SKM-1 (cell line): ENCODE measurements around the gene KRT6B.
"Not testable (repeated sequence)": the region's sequence is repeated elsewhere in the genome, so short reads cannot be mapped to it uniquely, and the experiment has no call there.

Experiments
- DNase-seq: peaks from one replicate; lab custom pipeline; 2025; ENCODE audit not compliant: unreplicated experiment; lab: John Stamatoyannopoulos, UW

KRT6B gene

DNA sequence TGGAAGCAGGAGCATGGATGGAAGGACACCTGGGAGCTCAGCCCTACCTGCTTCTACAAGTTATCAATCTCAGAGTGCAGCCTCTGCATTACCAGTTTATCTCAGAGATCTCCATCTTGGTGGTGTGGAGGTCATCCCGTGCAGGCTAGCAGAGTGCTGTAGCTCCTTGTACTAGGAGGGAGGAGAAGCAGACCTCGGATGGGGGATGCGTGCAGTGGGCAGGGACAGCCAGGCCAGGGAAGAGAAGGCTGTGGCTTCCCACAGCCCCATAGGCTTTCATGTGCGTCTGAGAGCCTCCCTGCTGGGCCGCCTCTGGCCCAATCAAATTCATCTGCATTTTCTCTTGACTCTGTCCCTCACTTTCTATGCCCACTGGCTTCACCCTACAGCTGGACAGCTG, 37.0 kb downstream of the KRT6B start:
- DNase-seq, result no peak

- DNase-seq, result no peak
Observed at GRCh38 chr12:52413782-52414345, 38.1 kb downstream of the KRT6B start.

- DNase-seq, result no peak
Observed at GRCh38 chr12:52413202-52413601, 38.7 kb downstream of the KRT6B start.

DNA sequence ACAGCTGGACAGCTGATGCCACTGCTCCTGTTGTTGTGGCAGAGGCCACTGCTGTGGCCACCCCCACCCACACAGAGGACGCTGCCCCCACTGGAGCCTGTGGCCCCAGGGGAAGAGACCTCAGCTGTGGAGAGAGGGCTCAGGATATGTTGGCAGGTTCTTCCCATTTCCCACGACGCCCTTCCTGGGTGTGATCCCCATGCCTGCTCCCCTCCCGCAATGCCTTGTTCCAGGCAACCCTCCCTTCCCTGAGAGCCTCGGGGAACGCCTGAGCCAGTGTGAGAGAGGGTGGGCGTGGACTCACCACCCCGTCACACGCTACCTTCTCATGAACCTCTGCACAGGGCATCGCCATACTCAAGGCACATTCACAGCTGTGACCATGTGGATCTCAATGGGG, 40.1 kb downstream of the KRT6B start:
- no peak for DNase-seq

DNA sequence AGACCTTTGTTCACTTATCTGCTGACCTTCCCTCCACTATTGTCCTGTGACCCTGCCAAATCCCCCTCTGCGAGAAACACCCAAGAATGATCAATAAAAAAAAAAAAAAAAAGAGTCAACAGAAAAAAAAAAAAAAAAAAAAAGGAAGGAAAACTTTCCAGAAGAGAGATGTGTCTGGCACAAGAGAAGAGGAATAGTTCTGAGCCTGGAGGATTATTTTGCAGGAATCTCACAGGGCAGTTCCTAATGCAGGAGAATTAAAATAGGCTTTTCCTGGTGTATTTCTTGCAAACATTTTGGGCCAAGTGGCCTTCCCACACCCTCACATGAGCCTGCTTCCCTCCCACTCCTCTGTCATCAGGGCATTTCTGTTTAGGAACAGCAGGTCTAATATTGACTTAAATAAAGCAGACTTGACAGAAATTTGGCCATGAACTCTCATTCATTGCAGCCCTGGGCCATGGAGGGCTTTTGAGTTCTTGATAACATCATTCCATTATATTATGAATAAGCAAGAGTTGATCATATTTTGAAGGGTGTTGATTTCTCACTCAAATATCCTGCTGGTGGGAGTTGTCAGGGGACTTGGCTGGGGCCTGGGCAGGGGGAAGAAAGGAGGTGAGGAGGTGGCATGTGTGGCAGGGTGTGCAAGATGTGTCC, 41.2 kb downstream of the KRT6B start:
- not testable (repeated sequence) for DNase-seq

- DNase-seq, result no peak
Observed at GRCh38 chr12:52407918-52408317, 44.0 kb downstream of the KRT6B start.

- no peak for DNase-seq
Observed at GRCh38 chr12:52405922-52406385, 46.0 kb downstream of the KRT6B start, which contains the start of gene KRT82. TSS of gene KRT82 (minus strand) at chr12:52406335. CDS start at chr12:52406277, 58 bp downstream.

GRCh38 chr12:52404951-52405350, 47.0 kb downstream of the KRT6B start:
- no peak for DNase-seq

DNA sequence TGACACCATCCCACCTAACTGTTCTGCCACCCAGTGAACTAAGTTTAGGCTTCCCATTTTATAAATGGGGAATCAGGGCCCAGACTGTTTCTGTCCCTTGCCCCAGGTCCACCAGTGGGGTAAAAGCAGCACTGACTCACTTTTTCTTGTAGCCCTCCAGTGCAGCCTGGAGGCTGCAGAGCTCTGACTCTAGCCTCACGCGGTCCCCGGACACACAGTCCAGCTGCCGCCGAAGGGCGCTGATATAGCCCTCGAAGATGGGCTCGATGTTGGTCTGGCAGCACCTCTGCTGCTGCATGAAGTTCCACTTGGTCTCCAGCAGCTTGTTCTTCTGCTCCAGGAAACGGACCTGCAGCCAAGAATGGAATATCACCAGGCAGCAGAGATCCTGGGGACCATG, 48.4 kb downstream of the KRT6B start:
- DNase-seq, result no peak

GRCh38 chr12:52402873-52403540, 48.9 kb downstream of the KRT6B start:
- DNase-seq, result no peak

DNA sequence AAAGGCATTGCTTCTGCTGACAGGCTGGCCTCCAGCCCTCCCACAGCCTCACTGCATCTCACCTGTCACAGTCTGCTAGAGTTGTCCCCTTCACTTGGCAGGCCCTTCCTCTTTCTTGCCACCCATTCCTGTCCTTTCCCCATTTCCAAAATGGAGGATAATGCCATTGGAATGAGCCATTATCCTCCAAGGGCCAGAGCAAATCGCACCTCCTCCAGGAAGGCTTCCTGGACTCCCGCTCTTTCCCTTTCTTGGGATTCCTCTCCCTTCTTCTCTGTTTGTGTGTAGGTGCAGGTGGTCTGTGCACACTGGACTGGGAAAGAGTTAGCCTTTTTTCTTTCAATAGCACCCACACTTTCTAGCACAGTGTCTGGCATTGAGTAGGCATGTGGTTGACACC, 49.6 kb downstream of the KRT6B start:
- DNase-seq, result no peak

GRCh38 chr12:52401926-52402325, 50.0 kb downstream of the KRT6B start:
- DNase-seq, result no peak

GRCh38 chr12:52401526-52401925, 50.4 kb downstream of the KRT6B start:
- no peak for DNase-seq

GRCh38 chr12:52400906-52401305, 51.0 kb downstream of the KRT6B start:
- no peak for DNase-seq

GRCh38 chr12:52399756-52400155, 52.2 kb downstream of the KRT6B start:
- DNase-seq, result no peak

DNA sequence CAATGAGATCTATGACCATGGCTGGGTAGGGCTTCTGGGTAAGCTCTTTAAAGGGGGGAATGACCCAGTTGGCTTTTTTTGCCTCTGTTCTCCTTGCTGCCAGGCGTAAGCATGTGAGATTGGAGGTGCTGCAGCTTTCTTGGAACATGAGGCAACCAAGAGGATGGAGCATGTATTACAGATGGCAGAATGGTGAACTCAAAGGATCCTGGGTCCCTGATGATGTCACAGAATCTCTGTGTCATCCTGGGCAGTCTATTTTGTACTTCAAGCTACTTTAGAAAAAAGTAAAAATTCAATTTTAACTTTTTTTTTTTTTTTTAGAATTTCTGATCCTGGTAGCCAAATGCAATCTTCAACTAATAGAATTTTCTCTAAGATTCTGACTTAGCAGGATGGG, 53.8 kb downstream of the KRT6B start:
- DNase-seq, result no peak

- DNase-seq, result no peak
Observed at GRCh38 chr12:52396656-52397055, 55.3 kb downstream of the KRT6B start.
